Keratinocyte (primary cell): ENCODE measurements around the gene NDUFAF3.

Experiments
- CTCF ChIP-seq, 3 experiments: IDR thresholded peaks in 1 of 3; conservative IDR thresholded peaks in 1 of 3; optimal IDR thresholded peaks in 1 of 3; 2 replicates in 2 of 3; 3 replicates in 1 of 3; pipeline versions ENCODE3 to v1.5.1; 2011; ENCODE audit warnings: low read length in 3 of 3, mild to moderate bottlenecking in 3 of 3, moderate library complexity in 2 of 3, control low read depth in 1 of 3, inconsistent platforms in 1 of 3; ENCODE audit not compliant: insufficient read depth in 2 of 3; ENCODE audit errors: extremely low read depth in 1 of 3
- EZH2 ChIP-seq: IDR thresholded peaks from one replicate; pipeline ENCODE4 v1.6.1; 2012; ENCODE audit warnings: inconsistent platforms, mild to moderate bottlenecking, low read length, moderate library complexity

- TF ChIP-seq EZH2: no peak
- peak in 1 of 3 experiments; percentile 10 for TF ChIP-seq CTCF (optimal IDR thresholded peaks at IDR 0.05 in 1 of 3, IDR thresholded peaks at IDR 0.05 in 1 of 3, conservative IDR thresholded peaks at IDR 0.05 in 1 of 3; ENCODE audit: extremely low read depth in 1 of 3, insufficient read depth in 2 of 3, low read length in 3 of 3)
These were observed 7.0 kb downstream of the NDUFAF3 start, which contains the start of gene IMPDH2 for GRCh38 chr3:49028673-49029562.
